ENCODE results near the gene POR.
"Not testable (repeated sequence)": the region's sequence is repeated elsewhere in the genome, so short reads cannot be mapped to it uniquely, and the experiment has no call there.

POR gene

GRCh38 chr7:76020031-76020714 is 105.2 kb downstream of the POR start:
- peak; percentile 50 to 65 for DNase-seq (ENCODE audit: low read depth in 2 of 2)

GRCh38 chr7:76022026-76022780 is 107.2 kb downstream of the POR start:
- no peak for DNase-seq (ENCODE audit: low read depth in 2 of 2)

GRCh38 chr7:76023002-76023401 is 108.0 kb downstream of the POR start:
- no peak for DNase-seq (ENCODE audit: low read depth in 2 of 2)

- DNase-seq (ENCODE audit: low read depth in 2 of 2) = not testable (repeated sequence)
Measured at GRCh38 chr7:76029682-76030081, 114.7 kb downstream of the POR start.

- DNase-seq (ENCODE audit: low read depth in 2 of 2) = no peak
Measured at GRCh38 chr7:76031964-76032363, 117.0 kb downstream of the POR start.

Measured in stimulated activated CD4-positive, alpha-beta T cell treated with anti-CD3 and anti-CD28 coated beads, Interleukin-12 subunit alpha, Interleukin-12 subunit beta, amount 100 ng/mL, for 24 hours (primary cell).